GM18517 (cell line): Measurements from ENCODE around the gene ROR1.

Experiments
- ATAC-seq: cut with Tn5 transposase; IDR thresholded peaks from one replicate; pipeline ENCODE4 v1.9.1; 2021; ENCODE audit warnings: mild to moderate bottlenecking, moderate library complexity; ENCODE audit not compliant: unreplicated experiment

The ROR1 gene

DNA sequence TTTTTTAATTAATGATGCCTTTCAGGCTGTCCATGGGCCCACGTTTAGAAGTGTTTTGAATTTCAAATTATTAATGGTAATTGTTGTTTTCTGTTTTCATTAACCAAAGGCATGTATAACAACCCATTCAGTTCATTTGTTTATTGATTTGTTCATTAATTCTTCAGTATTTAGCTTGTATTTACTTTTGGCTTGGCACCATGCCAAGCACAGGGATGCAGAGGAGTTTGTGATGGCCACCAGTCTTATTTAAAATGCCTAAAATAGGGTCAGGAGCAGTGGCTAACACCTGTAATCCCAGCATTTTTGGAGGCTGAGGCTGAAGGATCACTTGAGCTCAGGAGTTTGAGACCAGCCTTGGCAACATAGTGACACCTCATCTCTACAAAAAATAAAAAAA lies 75.3 kb downstream of the ROR1 start:
- ATAC-seq: no peak

DNA sequence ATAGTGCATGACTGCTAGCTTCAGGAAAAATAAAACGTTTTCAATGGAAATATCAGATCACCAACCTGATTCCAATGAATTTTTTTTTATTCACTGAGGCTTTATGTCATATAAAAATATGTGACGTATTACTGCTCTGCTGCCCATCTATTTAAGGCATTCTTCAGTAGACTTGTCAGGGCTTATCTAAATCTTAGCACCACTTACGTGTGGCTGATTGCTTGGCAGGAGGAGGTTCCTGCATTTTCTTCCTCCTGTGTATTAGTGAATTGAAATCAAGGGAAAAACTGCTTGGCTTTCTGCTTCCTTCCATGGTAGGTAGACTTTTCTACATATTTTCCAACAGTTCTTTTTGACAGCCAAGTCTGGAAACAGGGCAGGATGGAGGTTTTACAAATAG lies 80.3 kb downstream of the ROR1 start:
- no peak for ATAC-seq

DNA sequence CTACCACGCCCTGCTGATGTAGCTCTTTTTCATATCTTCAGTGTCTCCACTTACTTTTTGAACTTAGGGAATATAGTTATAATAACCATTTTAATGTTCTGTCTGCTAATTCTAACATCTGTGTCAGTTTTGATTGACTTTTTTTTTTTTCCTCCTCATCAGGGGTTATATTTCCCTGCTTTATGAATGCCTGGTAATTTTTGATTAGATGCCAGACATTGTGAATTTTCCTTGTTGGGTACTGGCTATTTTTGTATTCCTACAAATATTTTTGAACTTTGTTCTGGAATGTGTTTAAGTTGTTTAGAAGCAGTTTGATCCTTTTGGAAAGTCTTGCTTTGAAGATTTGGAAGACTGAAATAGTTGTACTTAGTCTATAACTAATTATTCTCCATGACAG lies 82.1 kb downstream of the ROR1 start:
- ATAC-seq: no peak

DNA sequence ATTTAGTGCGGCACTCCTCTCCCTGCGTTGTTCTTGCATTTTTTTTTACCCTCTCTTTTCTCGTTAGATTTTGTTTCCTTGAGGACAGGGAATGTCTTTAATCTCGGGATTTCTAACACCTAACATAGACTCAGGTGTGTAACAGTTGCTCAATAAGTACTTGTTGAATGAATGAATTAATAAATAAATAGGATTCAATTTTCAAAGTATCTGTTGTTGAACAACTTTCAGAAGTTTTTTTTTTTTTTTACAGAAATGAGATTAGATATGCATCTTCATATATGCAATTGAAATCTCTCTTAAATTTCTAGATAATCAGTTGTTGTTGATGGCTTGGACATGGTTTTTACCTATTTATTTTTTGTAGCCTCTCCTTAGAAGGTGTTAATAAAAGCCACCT lies 83.1 kb downstream of the ROR1 start:
- no peak for ATAC-seq

DNA sequence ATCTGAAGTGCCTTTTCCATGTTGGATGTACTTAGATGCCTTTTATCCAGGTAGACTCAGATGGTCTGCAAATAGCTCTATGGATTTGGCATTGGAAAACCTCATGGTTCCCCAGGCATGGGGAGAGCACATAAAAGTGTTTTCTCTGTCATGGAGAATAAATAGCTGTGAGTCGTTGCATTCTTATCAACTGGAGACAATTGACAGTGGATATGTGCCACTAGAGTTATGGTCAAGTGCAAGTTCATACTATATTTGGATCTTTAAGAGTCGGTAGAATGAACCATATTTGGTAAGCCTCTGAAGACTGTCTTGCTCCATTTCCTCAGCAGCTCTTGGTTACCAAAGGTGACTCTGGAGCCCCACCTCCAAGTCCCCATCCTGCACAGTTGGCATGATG lies 83.7 kb downstream of the ROR1 start:
- ATAC-seq: no peak

DNA sequence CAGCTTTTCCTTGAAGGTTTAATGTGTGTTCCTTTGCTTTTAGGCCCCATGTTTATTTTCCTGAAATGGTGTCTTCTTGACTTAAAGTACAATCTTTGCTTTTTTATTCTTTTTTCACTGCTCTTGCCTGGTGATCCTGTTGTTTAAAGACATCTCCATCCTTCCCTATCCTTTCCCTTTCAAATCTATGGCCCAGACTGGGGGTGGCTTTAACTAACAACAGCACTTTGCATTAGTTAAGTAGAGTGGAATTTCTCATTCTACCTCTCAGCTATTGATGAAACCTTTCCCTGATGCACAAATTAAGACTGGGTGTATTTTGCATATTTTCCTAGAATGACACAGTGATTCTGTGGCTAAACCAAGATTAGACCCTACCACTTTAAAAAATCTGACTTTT lies 84.3 kb downstream of the ROR1 start:
- no peak for ATAC-seq

DNA sequence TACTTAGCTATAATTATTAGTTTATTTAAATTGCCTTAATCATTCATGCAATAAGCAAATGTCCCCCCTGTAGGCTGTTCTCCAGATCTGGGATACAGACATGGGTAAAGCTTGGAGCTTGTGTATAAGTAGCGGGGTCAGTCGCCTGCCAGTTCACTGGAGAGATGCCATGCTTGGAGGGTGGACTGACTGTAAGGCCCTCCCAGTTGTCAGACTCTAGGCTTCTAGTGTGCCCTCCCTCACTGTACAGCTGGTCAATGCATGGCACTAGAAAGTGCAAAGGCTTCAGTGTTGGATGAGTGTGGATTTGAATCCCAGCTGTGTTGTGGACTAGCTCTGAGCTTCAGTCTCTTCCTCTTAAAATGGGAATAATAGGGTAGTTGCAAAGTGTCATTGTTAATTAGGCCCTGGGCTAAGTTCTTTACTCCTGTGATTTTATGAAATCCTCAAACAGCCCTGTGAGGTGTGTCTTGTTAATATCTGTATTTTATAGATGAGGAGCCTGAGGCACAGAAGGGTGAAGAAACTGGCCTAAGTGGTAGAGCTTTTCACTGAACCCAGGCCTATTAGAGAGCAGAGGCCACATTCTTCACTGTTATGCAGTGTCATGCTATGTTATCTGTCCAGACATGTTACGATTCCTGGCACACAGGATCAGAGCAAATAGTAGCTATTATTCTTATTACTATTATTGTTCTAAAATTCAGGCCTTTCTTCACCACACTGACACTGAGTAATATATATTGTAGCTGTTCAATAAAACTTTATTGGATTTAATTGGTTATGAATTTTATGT lies 85.9 kb downstream of the ROR1 start:
- ATAC-seq: no peak

DNA sequence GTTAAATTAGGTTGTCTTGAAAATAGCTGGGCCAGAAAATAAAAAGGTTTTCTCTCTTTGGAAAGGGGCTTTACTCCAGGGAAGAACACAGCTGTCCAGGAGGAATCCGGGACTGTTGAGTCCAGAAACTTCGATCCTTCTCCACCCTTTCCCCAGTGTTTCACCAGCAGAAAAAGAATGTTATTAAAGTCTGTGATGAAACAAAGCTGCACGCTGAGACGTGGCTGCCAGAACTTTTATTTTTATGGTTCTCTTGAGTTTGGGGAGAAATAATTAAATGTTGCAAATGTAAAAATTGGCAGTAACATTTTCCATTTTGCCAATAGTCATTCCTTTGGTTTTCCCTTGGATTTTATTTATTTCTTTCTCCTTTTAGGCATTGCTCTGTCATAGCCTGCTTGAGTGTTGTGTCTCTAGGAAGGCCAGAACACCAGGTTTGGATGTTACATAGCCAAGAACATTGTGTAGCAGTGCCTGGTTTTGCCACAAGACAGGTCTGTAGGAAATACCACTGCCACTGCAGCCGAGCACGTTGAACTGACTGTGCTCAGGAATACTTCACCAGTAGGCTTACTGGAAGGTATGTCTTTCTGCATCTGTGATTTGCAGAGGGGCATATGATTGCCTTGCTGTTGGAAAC lies 87.4 kb downstream of the ROR1 start:
- ATAC-seq: no peak

DNA sequence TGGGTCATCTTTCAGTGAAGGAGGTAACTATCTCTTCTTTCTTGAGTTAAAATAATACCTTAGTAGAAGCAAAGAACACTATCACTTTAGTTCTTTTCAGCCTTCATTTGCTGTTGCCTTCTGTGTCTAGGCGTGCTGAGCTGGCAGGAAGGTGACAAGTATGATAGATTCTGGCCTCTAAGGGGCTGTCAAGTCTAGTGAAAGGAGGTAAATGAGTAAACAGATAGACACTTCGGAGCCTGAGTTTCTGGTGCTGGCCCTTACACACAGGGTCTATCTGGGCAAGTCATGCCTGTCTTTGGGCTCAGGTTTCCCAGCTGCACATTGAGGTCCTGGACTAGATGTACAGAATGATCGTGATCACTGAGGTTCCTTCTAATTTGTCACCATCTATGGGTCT lies 89.3 kb downstream of the ROR1 start:
- no peak for ATAC-seq

DNA sequence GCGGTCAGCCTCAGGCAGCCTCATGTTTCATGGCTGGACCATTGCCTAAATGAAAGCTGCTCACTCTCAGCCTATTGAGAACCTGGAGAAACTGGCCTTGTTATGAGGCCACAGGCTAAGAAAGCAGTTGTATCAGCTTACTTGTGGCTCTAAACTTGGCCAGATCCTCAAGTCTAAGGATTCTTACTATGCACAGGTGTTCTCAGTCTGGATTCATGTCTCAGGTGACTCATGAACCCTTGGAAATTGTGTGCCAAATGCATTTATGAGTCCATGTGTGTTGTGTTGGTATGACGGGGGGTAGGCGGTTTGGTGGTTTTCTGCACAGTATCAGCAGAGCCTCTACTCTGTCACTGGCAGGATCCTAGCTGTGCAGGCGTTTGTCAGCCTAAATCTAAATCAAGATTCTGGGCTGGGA lies 90.4 kb downstream of the ROR1 start:
- ATAC-seq: no peak

DNA sequence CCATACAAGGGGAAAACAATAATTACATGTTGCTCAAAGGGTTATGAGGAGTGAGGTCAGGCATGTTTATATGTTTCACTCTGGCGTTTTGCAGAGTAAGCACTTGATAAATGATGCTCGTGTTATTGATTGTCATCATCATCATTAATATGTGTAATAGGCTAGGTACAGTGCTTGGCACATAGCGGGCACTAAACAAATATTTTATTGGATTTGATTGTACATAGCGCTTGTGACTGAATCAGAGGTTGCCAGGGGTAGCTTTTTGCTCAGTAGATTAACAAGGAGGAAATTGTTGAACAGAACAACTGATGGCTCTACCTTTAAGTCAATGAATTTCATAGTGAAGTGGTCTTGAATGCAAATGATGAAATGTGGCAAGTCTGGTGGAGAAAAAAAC lies 91.7 kb downstream of the ROR1 start:
- no peak for ATAC-seq

DNA sequence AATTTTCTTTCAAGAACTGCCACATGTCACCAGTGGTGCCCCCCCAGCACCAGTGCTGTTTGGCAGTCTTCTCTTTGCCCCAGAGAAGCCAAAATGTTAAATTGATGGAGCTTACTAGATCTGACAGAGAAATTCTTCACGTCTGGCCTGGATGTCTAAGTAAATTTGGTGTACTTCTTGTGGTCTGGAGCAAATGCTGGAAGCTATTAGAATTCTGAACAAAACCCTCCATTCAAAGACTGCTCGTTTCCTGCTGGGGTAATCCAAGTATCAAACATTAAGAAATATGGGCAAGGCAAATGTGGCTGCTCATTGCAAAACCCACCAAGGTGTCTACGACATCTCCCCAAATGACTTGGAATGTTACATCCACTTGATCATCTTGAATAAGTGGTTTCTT lies 92.3 kb downstream of the ROR1 start:
- ATAC-seq: no peak

DNA sequence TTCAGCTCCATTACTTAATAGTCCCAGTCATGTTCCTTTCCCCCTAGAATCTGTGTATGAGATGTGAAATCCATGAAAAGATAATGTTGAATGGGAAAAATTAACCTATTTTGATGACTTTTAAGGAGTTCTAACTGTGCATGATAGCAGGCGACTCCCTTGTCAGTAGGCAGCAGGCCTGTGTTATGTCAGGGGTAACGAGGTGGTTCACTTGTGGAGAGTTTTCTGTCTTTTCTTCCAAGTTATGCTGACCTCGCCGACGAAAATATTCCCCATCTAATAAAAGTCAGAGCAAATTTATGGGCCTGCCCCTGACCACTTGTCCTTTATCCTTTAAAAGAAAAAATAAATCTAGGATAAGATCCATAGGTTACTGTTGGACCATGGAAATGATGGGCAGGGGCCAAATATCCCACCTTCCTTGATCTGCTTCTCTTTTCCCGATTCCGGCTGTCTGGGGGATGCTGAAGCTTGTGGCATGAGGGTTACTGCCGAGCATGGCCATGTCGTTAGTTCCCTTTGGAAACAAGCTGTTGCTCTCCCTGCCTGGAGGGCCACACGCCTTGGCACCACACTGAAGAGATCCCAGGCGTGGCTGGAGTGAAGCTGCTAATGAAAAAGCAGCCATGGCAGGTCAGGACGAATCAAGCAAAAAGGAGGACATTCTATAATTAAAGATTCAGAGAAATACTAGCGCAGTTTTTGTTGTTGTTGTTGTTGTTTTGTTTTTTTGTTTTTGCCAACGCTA lies 93.8 kb downstream of the ROR1 start:
- ATAC-seq: no peak

DNA sequence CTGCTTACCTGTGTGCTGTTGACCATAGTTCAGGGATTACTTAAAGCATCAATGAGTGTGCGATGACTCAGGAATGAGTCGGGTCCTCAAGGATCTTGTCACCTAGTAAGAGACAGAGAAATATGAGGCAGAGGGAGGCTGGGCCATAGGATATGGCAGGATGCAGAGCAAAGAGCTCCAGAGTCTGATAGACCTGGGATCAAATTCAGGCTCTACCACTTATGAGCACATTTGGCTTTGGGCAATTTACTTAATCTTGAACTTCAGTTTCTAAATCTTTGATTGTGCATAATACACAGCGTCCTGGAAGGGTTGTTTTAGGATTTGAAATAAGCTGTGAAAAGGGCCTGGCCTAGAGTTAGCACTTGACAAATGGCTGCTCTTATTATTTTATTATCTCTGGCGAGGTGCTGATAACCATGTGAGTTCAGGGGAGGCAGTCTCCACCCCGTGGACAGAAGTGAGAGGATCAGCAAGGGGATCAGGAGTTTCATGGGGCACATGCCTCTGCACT lies 94.5 kb downstream of the ROR1 start:
- ATAC-seq: no peak

DNA sequence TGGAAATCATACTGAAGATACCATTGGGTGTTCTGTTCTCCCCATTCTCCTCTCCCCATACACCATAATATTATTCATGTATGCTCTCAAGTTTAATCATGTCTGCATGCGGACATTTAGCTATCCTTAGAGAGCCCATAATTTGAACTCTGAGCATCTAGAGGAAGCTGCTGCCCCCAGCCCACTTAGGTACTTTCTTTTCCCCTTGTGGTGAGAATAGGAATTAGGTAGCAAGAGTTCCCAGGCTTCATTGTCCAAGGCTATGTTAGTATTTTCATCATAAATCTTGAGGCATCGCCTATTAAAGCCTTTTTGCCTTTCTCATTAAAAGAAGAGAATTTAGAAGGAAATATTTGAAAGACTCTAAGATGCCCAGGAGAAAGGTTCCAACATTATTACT lies 96.3 kb downstream of the ROR1 start:
- no peak for ATAC-seq

DNA sequence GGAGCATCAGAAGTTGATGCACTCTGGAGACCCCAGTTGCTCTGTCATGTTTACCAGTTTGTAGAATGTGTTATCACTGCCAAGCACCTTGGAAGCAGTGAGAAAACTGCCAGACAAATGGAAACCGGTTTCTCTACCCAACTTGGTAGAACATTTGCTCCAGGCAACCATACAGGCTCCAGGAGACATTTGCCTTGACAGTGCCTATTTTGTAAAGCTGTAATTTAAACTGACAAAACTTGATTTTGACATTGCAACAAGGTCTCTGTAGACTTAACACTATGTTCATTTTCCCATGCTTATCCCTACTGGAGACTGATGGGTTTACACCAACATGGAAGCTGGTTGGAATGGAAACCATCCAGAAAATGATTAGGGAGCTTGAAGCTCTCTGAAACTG lies 97.6 kb downstream of the ROR1 start:
- no peak for ATAC-seq

DNA sequence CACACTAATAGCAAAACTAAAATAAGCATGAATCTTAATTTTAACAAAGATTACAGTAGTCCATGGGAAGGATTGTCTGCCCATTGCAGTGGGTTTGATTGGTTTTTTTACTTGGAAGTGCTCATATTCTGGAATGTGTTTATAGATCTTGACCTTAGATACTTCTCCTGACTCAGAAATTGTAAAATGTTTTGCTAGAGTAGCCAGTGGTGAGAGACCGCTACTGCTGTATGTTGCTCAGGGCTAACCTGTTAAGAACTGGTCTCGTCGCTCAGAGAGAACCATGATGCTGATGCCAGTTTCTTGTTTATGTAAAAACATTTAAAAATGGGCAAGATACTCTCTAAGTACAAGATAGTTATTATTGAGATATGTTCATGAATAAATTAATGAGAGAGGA lies 99.9 kb downstream of the ROR1 start:
- ATAC-seq: no peak

DNA sequence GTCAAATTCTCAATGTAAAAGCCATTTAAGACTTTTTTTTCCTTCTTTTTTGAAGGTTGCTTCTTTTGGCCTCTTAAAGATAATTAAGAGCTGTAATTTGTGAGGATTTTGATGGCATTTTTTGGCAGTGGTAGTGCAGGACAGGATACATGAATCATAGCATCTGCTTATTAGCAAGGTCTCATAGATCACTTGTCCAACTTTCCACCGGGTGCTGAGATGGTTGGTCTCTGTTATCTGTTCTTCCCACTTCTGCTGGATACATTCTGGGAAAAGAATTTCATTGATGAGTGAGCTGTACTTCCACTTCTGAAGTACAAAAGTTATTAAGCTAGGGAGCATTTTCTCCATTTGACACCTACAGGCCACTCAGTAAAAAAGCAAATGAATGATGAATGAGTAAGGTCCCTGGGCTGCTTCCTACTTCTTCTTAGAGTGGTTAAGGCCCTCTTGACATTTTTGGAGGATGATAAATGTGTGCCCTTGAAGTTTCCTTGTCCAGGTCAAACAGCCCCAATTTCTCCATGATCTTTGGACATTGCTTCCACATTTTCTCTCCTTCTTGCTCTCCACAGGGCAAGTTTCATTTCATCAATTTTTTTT lies 100.6 kb downstream of the ROR1 start:
- no peak for ATAC-seq

DNA sequence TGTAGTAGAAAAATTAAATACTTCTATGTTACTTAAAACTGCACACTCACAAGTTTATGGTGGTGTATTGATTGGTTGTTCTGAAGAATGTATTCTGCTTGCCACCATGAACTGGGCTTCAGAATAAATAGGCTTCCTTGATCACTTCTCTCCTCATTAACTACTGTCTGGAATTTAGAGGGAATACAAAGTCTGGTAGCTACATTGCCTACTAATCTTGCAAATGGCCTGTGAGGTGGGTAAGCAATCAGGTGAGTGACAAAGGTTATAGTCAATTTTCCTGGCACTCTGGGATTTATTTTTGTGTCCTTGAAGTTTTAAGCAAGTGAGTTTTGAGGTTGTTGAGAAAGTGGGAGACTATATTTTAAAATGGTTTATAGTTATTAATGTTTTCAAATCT lies 101.8 kb downstream of the ROR1 start:
- no peak for ATAC-seq

DNA sequence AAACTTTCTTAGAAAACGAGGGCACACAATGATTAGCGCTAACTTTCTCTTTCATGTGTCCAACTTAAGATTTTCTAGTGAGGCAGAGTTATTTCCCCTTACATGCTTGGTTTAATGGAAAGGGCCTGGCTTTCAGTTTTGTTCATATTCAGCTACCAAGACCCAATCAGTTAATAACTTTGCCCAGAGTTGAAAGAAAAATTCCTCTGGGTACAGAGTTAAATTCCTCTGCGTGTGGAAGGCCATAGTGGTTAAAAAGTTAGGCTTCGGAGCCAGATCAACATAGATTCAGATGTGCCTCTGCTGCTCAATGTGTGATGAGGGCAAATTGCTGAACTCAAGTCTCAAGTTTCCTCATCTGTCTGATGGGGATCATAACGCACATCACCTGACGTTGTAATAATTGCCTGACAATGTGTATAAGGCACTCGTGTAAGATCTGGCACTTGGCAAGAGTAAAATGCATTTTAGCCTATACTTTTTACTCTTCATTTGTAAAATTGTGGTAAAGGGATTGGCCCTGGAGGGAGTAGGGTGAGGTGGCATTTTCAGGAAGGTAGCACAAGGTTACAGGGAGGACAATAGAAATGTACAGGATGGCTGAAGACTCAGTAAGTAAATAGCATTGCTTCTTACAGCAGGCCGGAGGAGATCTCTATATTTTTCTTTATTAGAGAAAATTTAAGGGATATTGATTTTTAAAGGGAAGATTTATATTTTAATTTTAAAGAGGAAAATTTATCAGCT lies 103.4 kb downstream of the ROR1 start:
- ATAC-seq: no peak

DNA sequence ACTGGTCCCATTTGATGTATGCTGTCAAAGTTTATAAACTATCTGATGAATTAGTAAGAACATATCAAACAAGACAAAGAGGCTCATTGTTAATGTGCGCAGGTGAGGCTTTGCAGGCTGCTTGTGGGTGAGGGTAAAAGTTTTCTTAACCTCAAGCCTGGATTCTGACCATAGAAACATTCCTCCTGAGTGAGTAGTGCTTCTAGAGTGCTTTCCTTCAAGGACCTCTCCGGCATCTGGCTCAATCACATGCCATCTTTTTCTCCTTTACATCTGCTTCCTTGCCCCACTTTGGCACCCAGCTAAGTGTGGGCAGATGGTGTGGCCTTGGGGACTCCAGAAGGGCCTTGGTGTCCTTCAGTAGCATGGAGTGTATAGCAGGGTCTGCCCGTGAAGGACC lies 104.0 kb downstream of the ROR1 start:
- no peak for ATAC-seq
